Natural killer cell (primary cell): ENCODE data around the gene ZXDC. TPM values are rescaled to one million over a fixed set of nuclear protein-coding genes. Genes with fewer than 3 reads are reported as not detected.

Source experiments
- ATAC-seq, 3 donors: fragments of 150-1000 bp in 2 of 3; fragments of 200-7000 bp in 1 of 3; cut with Tn5 transposase; 1 replicate in 1 of 3; 2 replicates in 2 of 3; pipeline ENCODE4 v1.10.0; 2021; ENCODE audit warnings: mild to moderate bottlenecking in 2 of 3, moderate library complexity in 2 of 3
- DNase-seq, 2 donors: peaks; one replicate each; pipeline versions ENCODE4 v3.0.0 to v3.0.0-alpha.2; 2013 to 2021; ENCODE audit warnings: mixed read lengths in 1 of 2
- H3K27ac ChIP-seq: one replicate; pipeline ENCODE4 v1.5.1; 2013; ENCODE audit warnings: mild to moderate bottlenecking, low read length
- H3K27me3 ChIP-seq: one replicate; pipeline ENCODE4 v1.6.1; 2013; ENCODE audit warnings: low read length; ENCODE audit not compliant: control insufficient read depth, insufficient read depth
- H3K36me3 ChIP-seq: one replicate; pipeline ENCODE4 v1.6.1; 2013; ENCODE audit warnings: low read length; ENCODE audit not compliant: control insufficient read depth, insufficient read depth
- H3K4me1 ChIP-seq: one replicate; pipeline ENCODE4 v1.6.1; 2013; ENCODE audit warnings: low read length; ENCODE audit not compliant: control insufficient read depth, insufficient read depth
- H3K4me3 ChIP-seq: one replicate; pipeline ENCODE4 v1.5.1; 2013; ENCODE audit warnings: low read length
- H3K9me3 ChIP-seq: one replicate; pipeline ENCODE4 v1.6.1; 2013; ENCODE audit warnings: low read length; ENCODE audit not compliant: control insufficient read depth, insufficient read depth
- H3K27ac Mint-ChIP-seq, 2 donors: one replicate each; pipeline ENCODE4 v1.8.0; 2022; ENCODE audit warnings: mild to moderate bottlenecking in 2 of 2, mixed read lengths in 2 of 2, moderate library complexity in 1 of 2
- H3K27me3 Mint-ChIP-seq, 2 donors: one replicate each; pipeline ENCODE4 v1.8.0; 2022; ENCODE audit warnings: low read depth in 2 of 2, mixed read lengths in 2 of 2
- H3K36me3 Mint-ChIP-seq: one replicate; pipeline ENCODE4 v1.8.0; 2022; ENCODE audit warnings: mixed read lengths
- H3K4me1 Mint-ChIP-seq, 2 donors: one replicate each; pipeline ENCODE4 v1.8.0; 2022; ENCODE audit warnings: mixed read lengths in 2 of 2
- H3K4me3 Mint-ChIP-seq: one replicate; pipeline ENCODE4 v1.8.0; 2022; ENCODE audit warnings: mild to moderate bottlenecking, moderate library complexity, mixed read lengths
- H3K9me3 Mint-ChIP-seq, 2 donors: one replicate each; pipeline ENCODE4 v1.8.0; 2022; ENCODE audit warnings: mixed read lengths in 2 of 2
- CTCF ChIP-seq: fragments of 200-600 bp; IDR thresholded peaks from one replicate; pipeline ENCODE4 v1.8.0; 2022; ENCODE audit warnings: antibody characterized with exemption
- WGBS: methylation state at CpG from one replicate; pipeline ENCODE4 v1.1.7; 2013; ENCODE audit warnings: missing lambda C conversion rate; ENCODE audit not compliant: insufficient coverage; 5-methylcytosine and 5-hydroxymethylcytosine counted together
- intact Hi-C: fragments of 100-400 bp; cut with micrococcal nuclease; formaldehyde crosslinking; loops from one replicate; pipeline ENCODE4 v1.14.2; 2022
- total RNA-seq, 4 donors: library from RNA; stranded (reverse); fragments of 120-200 nt in 1 of 4; gene quantifications; one replicate each; pipeline versions ENCODE4 v1.2.3 to v1.2.4, GENCODE V29; 2013 to 2022

ZXDC gene
- total RNA-seq, 3 donors from 2014 or later (not counting 1 experiment from before 2014, with no cell fraction given) = 56.1 to 70.2 (median 68.4) TPM

- Histone ChIP-seq H3K4me1 (peaks cover 24% of the 10 kb centered on the region), H3K4me3 (no peak overlapping the region), H3K36me3 (peaks cover 96% of the 10 kb centered on the region), H3K9me3 (no peaks in the 10 kb centered on the region), H3K27ac (no peak overlapping the region), H3K27me3 (no peaks in the 10 kb centered on the region)
- peaks cover 30 to 31% of the 10 kb centered on the region in 2 donors for H3K4me1 Mint-ChIP-seq
- ATAC-seq (no peak), DNase-seq (no peak)
- intact Hi-C loops = no loop called here
- H3K27me3 Mint-ChIP-seq = no peaks in the 10 kb centered on the region
- 73% methylated on average over 4 of the region's 4 CpGs for WGBS
- no peak for TF ChIP-seq CTCF
- H3K27ac Mint-ChIP-seq = peak overlapping the region in 1 of 2 donors; percentile 33
- no peak overlapping the region for H3K4me3 Mint-ChIP-seq
- H3K36me3 Mint-ChIP-seq = peaks cover 3% of the 10 kb centered on the region
- no peaks in the 10 kb centered on the region for H3K9me3 Mint-ChIP-seq
Observed at GRCh38 chr3:126464494-126464893, 11.2 kb downstream of the ZXDC start.

- Histone ChIP-seq H3K27ac (no peak overlapping the region), H3K27me3 (no peaks in the 10 kb centered on the region), H3K4me3 (no peak overlapping the region), H3K36me3 (peaks cover 96% of the 10 kb centered on the region), H3K9me3 (no peaks in the 10 kb centered on the region), H3K4me1 (peaks cover 24% of the 10 kb centered on the region)
- Mint-ChIP-seq H3K4me1 (peaks cover 26 to 31% of the 10 kb centered on the region in 2 donors), H3K27me3 (no peaks in the 10 kb centered on the region), H3K36me3 (no peaks in the 10 kb centered on the region), H3K9me3 (no peaks in the 10 kb centered on the region), H3K4me3 (no peak overlapping the region), H3K27ac (peak overlapping the region in 1 of 2 donors; percentile 33)
- 90% methylated on average over 4 of the region's 4 CpGs for WGBS
- no peak for TF ChIP-seq CTCF
- DNase-seq = no peak
- ATAC-seq = no peak
- intact Hi-C loops = no loop called here
Observed at GRCh38 chr3:126464093-126464492, 11.6 kb downstream of the ZXDC start.

GRCh38 chr3:126463521-126463920 is 12.2 kb downstream of the ZXDC start:
- peaks cover 96% of the 10 kb centered on the region for H3K36me3 ChIP-seq
- no peaks in the 10 kb centered on the region for H3K27me3 Mint-ChIP-seq
- no peaks in the 10 kb centered on the region for H3K9me3 ChIP-seq
- H3K27ac Mint-ChIP-seq = no peak overlapping the region
- H3K36me3 Mint-ChIP-seq = no peaks in the 10 kb centered on the region
- H3K9me3 Mint-ChIP-seq = no peaks in the 10 kb centered on the region
- DNase-seq (no peak), ATAC-seq (no peak)
- no peak overlapping the region for H3K4me3 ChIP-seq
- peaks cover 20 to 28% of the 10 kb centered on the region in 2 donors for H3K4me1 Mint-ChIP-seq
- intact Hi-C loops = no loop called here
- no peak overlapping the region for H3K27ac ChIP-seq
- 89% methylated on average over 2 of the region's 2 CpGs for WGBS
- TF ChIP-seq CTCF = no peak
- H3K4me1 ChIP-seq = peaks cover 22% of the 10 kb centered on the region
- no peak overlapping the region for H3K4me3 Mint-ChIP-seq
- H3K27me3 ChIP-seq = no peaks in the 10 kb centered on the region

- Mint-ChIP-seq H3K36me3 (no peaks in the 10 kb centered on the region), H3K4me3 (no peak overlapping the region), H3K4me1 (peaks cover 11 to 20% of the 10 kb centered on the region in 2 donors)
Observed at GRCh38 chr3:126461450-126462070, 14.1 kb downstream of the ZXDC start.

More at GRCh38 chr3:126461450-126462070, 14.1 kb downstream of the ZXDC start:
- no peak overlapping the region for H3K27ac Mint-ChIP-seq
- TF ChIP-seq CTCF = no peak
- peaks cover 9% of the 10 kb centered on the region for H3K4me1 ChIP-seq
- no peak overlapping the region for H3K4me3 ChIP-seq
- no peaks in the 10 kb centered on the region for H3K9me3 ChIP-seq
- ATAC-seq (no peak), DNase-seq (no peak)
- no peak overlapping the region for H3K27ac ChIP-seq
- 97% methylated on average over 17 of the region's 17 CpGs for whole genome bisulfite sequencing
- intact Hi-C loops = no loop called here
- no peaks in the 10 kb centered on the region for H3K27me3 Mint-ChIP-seq
- no peaks in the 10 kb centered on the region for H3K9me3 Mint-ChIP-seq
- H3K36me3 ChIP-seq = peaks cover 92% of the 10 kb centered on the region
- no peaks in the 10 kb centered on the region for H3K27me3 ChIP-seq
